SK-N-SH (cell line): ENCODE measurements around the gene KCNN3. TPM values are rescaled to one million over a fixed set of nuclear protein-coding genes. Genes with fewer than 3 reads are reported as not detected.

Source experiments
- CTCF ChIA-PET: fragments of 300-600, 350-600 bp; formaldehyde crosslinking; extraction: SDS; loops from one replicate; lab custom pipeline; 2021; lab: Yijun Ruan, JAX
- POLR2A ChIA-PET: fragments of 350-600 bp; sonication (Branson Sonifier 250); formaldehyde crosslinking; extraction: SDS; loops from one replicate; lab custom pipeline; 2020; ENCODE audit warnings: antibody characterized with exemption, inconsistent platforms; lab: Yijun Ruan, JAX
- DNase-seq: peaks from one replicate; pipeline ENCODE4 v3.0.0; 2012
- H2AFZ ChIP-seq: fragments of 200-600 bp; sonication (generic); 2 replicates; pipeline ENCODE4 v1.8.1; 2016; ENCODE audit warnings: antibody characterized with exemption, mild to moderate bottlenecking, low read depth
- H3F3A ChIP-seq: fragments of 200-600 bp; sonication (generic); replicated peaks from 2 replicates; pipeline ENCODE3; 2016; ENCODE audit warnings: antibody characterized with exemption, mild to moderate bottlenecking; ENCODE audit not compliant: insufficient read depth
- H3K27ac ChIP-seq, 2 experiments: fragments of 200-500 bp in 1 of 2; fragments of 200-600 bp in 1 of 2; sonication (Bioruptor generic) in 1 of 2; sonication (generic), shearing (Covaris generic) in 1 of 2; 2 replicates each; pipeline versions ENCODE4 v1.5.1 to v1.6.1; 2014 to 2016; ENCODE audit warnings: low read depth in 2 of 2, inconsistent platforms in 1 of 2, low read length in 1 of 2, mild to moderate bottlenecking in 1 of 2, mixed read lengths in 1 of 2
- H3K27me3 ChIP-seq: fragments of 200-600 bp; sonication (generic), shearing (Covaris generic); 2 replicates; pipeline ENCODE4 v1.6.1; 2016; ENCODE audit warnings: mixed run types; ENCODE audit not compliant: insufficient read depth
- H3K36me3 ChIP-seq, 2 experiments: fragments of 200-500 bp in 1 of 2; fragments of 200-600 bp in 1 of 2; sonication (Bioruptor generic) in 1 of 2; sonication (generic) in 1 of 2; replicated peaks in 1 of 2; 2 replicates each; pipeline versions ENCODE3 to v1.5.1; 2014 to 2016; ENCODE audit warnings: low read length in 1 of 2, mild to moderate bottlenecking in 1 of 2; ENCODE audit not compliant: insufficient read depth in 2 of 2, control insufficient read depth in 1 of 2
- H3K4me1 ChIP-seq, 2 experiments: fragments of 200-500 bp in 1 of 2; fragments of 200-600 bp in 1 of 2; sonication (Bioruptor generic) in 1 of 2; sonication (generic), shearing (Covaris generic) in 1 of 2; 2 replicates each; pipeline versions ENCODE4 v1.5.1 to v1.6.1; 2014 to 2016; ENCODE audit warnings: low read depth in 1 of 2, low read length in 1 of 2, mixed run types in 1 of 2; ENCODE audit not compliant: insufficient read depth in 2 of 2, control insufficient read depth in 1 of 2
- H3K4me2 ChIP-seq: fragments of 200-600 bp; sonication (generic), shearing (Covaris generic); 2 replicates; pipeline ENCODE4 v1.6.1; 2017; ENCODE audit warnings: mixed run types
- H3K4me3 ChIP-seq, 2 experiments: fragments of 200-500 bp in 1 of 2; fragments of 200-600 bp in 1 of 2; sonication (Bioruptor generic) in 1 of 2; sonication (generic), shearing (Covaris generic) in 1 of 2; 2 replicates each; pipeline versions ENCODE4 v1.5.1 to v1.8.1; 2014 to 2016; ENCODE audit warnings: low read depth in 2 of 2, inconsistent platforms in 1 of 2, low read length in 1 of 2, mild to moderate bottlenecking in 1 of 2, mixed read lengths in 1 of 2, moderate library complexity in 1 of 2
- H3K79me2 ChIP-seq: fragments of 200-600 bp; sonication (generic); 2 replicates; pipeline ENCODE4 v1.8.1; 2017; ENCODE audit warnings: mild to moderate bottlenecking; ENCODE audit not compliant: insufficient read depth
- H3K9ac ChIP-seq: fragments of 200-600 bp; sonication (generic); 2 replicates; pipeline ENCODE4 v1.6.1; 2017; ENCODE audit warnings: mixed run types
- H3K9me2 ChIP-seq: fragments of 200-600 bp; sonication (generic); 2 replicates; pipeline ENCODE4 v1.6.1; 2017; ENCODE audit warnings: mixed run types
- H3K9me3 ChIP-seq: fragments of 200-600 bp; sonication (generic); 2 replicates; pipeline ENCODE4 v1.6.1; 2017; ENCODE audit warnings: mixed run types, mild to moderate bottlenecking, moderate library complexity
- H4K20me1 ChIP-seq: fragments of 200-600 bp; sonication (generic); 2 replicates; pipeline ENCODE4 v1.6.1; 2017; ENCODE audit warnings: mild to moderate bottlenecking, mixed run types; ENCODE audit not compliant: insufficient read depth
- EP300 ChIP-seq, 2 experiments: IDR thresholded peaks; 2 replicates each; pipeline versions ENCODE4 v1.4.0 to v1.6.1; 2012; ENCODE audit warnings: borderline replicate concordance in 1 of 2, low read depth in 1 of 2, low read length in 1 of 2
- EZH2phosphoT487 ChIP-seq: fragments of 200-600 bp; sonication (generic); IDR thresholded peaks from 2 replicates; pipeline ENCODE4 v1.6.1; 2017; ENCODE audit warnings: low read depth, mixed run types, mild to moderate bottlenecking, antibody characterized with exemption, moderate library complexity, borderline replicate concordance
- FOXM1 ChIP-seq: IDR thresholded peaks from 2 replicates; pipeline ENCODE4 v1.4.0; 2012; ENCODE audit warnings: low read depth, mild to moderate bottlenecking
- GABPA ChIP-seq: IDR thresholded peaks from 2 replicates; pipeline ENCODE4 v1.4.0; 2012; ENCODE audit warnings: low read depth, mild to moderate bottlenecking
- MEF2A ChIP-seq: IDR thresholded peaks from 2 replicates; pipeline ENCODE4 v1.4.0; 2012; ENCODE audit warnings: low read depth, borderline replicate concordance
- POLR2AphosphoS5 ChIP-seq: IDR thresholded peaks from 2 replicates; pipeline ENCODE4 v1.6.1; 2012; ENCODE audit warnings: low read depth, low read length
- RAD21 ChIP-seq: IDR thresholded peaks from 2 replicates; pipeline ENCODE4 v1.6.1; 2012; ENCODE audit warnings: mild to moderate bottlenecking, low read length
- RCOR1 ChIP-seq: fragments of 150-350 bp; IDR thresholded peaks from 2 replicates; pipeline ENCODE4 v1.6.1; 2017; ENCODE audit warnings: antibody characterized with exemption, low read length
- RFX5 ChIP-seq: IDR thresholded peaks from 2 replicates; pipeline ENCODE4 v1.6.1; 2012; ENCODE audit warnings: mild to moderate bottlenecking, improper control_type of control experiment, low read length
- SIN3A ChIP-seq: IDR thresholded peaks from 2 replicates; pipeline ENCODE4 v1.6.1; 2012; ENCODE audit warnings: low read depth, mild to moderate bottlenecking, low read length, moderate library complexity, borderline replicate concordance
- SMC3 ChIP-seq: IDR thresholded peaks from 2 replicates; pipeline ENCODE4 v1.6.1; 2012; ENCODE audit warnings: low read depth, low read length, improper control_type of control experiment
- TEAD4 ChIP-seq: IDR thresholded peaks from 2 replicates; pipeline ENCODE4 v1.4.0; 2012; ENCODE audit warnings: mild to moderate bottlenecking, borderline replicate concordance; ENCODE audit not compliant: insufficient read depth
- WGBS: methylation state at CpG from one replicate; pipeline ENCODE4 v1.1.6; 2017; ENCODE audit warnings: low lambda C conversion rate; 5-methylcytosine and 5-hydroxymethylcytosine counted together
- polyA plus RNA-seq, 3 experiments: library from polyadenylated mRNA; depleted of rRNA; stranded (reverse); fragments of >200 nt; gene quantifications; 2 replicates each; pipeline ENCODE4 v1.2.3, GENCODE V29; 2012
- TF ChIP-seq, protein P1 (sequence below): IDR thresholded peaks from 2 replicates; pipeline ENCODE4 v1.4.0; 2012; ENCODE audit warnings: low read depth, borderline replicate concordance
- TF ChIP-seq, protein P2 (sequence below): fragments of 200-600 bp; sonication (generic); IDR thresholded peaks from 2 replicates; pipeline ENCODE4 v1.6.1; 2017; ENCODE audit warnings: antibody characterized with exemption, mild to moderate bottlenecking, moderate library complexity
- TF ChIP-seq, protein P3 (sequence below): fragments of 150-350 bp; IDR thresholded peaks from 2 replicates; pipeline ENCODE4 v1.6.1; 2017; ENCODE audit warnings: antibody characterized with exemption, low read length, low read depth, borderline replicate concordance
- TF ChIP-seq, protein P4 (sequence below): IDR thresholded peaks from 2 replicates; pipeline ENCODE4 v1.4.0; 2012; ENCODE audit warnings: low read depth, borderline replicate concordance
- TF ChIP-seq, protein P5 (sequence below): IDR thresholded peaks from 2 replicates; pipeline ENCODE4 v1.4.0; 2012; ENCODE audit warnings: low read depth

The KCNN3 gene
- polyA plus RNA-seq, 1 of the 3 experiments (the other 2 are of a cell fraction) = 0.16 TPM

DNA sequence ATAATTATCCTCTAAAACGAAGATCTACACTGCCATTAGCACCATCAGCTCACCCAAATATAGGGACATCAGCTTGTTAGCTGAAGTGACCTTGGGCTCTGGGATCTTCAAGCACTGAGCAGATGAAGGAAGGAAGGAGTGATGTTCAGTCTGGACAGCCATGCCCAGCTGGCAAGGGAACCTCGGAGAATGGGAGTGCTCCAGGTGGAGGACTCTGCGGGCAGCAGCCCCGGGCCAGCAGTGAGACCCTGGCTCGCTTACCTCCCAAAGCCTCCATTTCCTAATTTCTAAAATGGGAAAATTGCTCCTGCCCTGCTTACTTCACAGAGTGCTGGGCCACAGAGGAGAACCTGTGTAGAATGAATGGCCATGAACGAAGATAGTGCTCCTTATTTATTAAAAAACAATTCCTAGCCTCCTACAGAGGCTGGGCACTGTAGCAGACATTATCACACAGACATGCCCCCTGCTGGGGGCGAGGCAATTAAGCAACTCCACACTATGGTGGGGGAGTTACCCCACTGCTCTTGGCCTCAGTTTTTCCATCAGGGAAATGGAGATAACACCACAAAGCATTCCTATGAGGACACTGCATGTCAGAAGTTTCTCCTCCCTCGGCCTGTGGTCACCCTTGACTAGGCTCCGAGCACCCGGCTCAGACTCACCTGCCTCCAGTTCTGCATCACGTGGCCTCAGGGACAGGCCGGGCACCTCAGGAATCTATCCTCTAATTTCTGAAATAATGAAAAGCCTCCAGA, 117.6 kb downstream of the KCNN3 start:
- 51% methylated on average over 12 of the region's 12 CpGs for WGBS
- Histone ChIP-seq H3K27me3 (peaks cover 36% of the 10 kb centered on the region; the same call in 1 of the 2 replicates), H3K4me1 (peaks cover 0 to 44% of the 10 kb centered on the region in 2 experiments; a peak in 2 of 4 replicates), H3K4me3 (no peak overlapping the region), H3K9ac (no peak overlapping the region), H3K27ac (no peak overlapping the region), H3K36me3 (no peaks in the 10 kb centered on the region), H3K9me3 (no peaks in the 10 kb centered on the region), H4K20me1 (no peaks in the 10 kb centered on the region), H3K79me2 (no peaks in the 10 kb centered on the region), H3F3A (no peaks in the 10 kb centered on the region), H3K4me2 (no peak overlapping the region), H2AFZ (no peak overlapping the region), H3K9me2 (no peaks in the 10 kb centered on the region)
- TF ChIP-seq GABPA = no peak
- TF ChIP-seq RFX5 = no peak
- TF ChIP-seq, protein P1, sequence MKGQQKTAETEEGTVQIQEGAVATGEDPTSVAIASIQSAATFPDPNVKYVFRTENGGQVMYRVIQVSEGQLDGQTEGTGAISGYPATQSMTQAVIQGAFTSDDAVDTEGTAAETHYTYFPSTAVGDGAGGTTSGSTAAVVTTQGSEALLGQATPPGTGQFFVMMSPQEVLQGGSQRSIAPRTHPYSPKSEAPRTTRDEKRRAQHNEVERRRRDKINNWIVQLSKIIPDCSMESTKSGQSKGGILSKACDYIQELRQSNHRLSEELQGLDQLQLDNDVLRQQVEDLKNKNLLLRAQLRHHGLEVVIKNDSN = no peak
- TF ChIP-seq, protein P2, sequence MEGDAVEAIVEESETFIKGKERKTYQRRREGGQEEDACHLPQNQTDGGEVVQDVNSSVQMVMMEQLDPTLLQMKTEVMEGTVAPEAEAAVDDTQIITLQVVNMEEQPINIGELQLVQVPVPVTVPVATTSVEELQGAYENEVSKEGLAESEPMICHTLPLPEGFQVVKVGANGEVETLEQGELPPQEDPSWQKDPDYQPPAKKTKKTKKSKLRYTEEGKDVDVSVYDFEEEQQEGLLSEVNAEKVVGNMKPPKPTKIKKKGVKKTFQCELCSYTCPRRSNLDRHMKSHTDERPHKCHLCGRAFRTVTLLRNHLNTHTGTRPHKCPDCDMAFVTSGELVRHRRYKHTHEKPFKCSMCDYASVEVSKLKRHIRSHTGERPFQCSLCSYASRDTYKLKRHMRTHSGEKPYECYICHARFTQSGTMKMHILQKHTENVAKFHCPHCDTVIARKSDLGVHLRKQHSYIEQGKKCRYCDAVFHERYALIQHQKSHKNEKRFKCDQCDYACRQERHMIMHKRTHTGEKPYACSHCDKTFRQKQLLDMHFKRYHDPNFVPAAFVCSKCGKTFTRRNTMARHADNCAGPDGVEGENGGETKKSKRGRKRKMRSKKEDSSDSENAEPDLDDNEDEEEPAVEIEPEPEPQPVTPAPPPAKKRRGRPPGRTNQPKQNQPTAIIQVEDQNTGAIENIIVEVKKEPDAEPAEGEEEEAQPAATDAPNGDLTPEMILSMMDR = peak; percentile 28; the same call in 1 of the 2 replicates
- no peak for TF ChIP-seq TEAD4
- POLR2A ChIA-PET = no interaction called here
- DNase-seq = no peak
- CTCF ChIA-PET = interaction anchor here (6.3 kb wide), 1 partner anchor 8 kb away, joined by 64 read pairs; no protein-coding TSS in a partner anchor

DNA sequence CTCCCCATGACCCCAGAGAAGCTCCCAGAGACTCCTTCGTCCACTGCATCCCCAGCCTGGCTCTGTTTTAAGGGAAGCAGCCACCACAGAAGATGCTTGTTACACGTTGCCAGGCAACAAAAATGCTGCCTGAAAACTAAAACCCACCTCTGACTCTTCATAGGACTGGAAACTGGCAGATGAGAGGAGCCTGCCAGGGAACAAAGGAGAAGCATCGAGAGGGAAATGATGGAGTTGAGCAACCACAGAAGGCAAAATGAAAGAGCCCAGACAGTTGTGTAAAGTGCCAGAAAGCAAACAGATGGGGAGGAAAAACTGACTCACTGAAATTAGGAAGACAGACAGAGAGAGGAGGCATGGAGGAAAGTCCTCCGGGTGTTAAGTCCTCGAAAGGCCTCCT, 118.4 kb downstream of the KCNN3 start:
- H4K20me1 ChIP-seq = no peaks in the 10 kb centered on the region
- H3K4me3 ChIP-seq = no peak overlapping the region
- H3K4me2 ChIP-seq = no peak overlapping the region
- H2AFZ ChIP-seq = no peak overlapping the region
- peaks cover 0 to 51% of the 10 kb centered on the region in 2 experiments; a peak in 2 of 4 replicates for H3K4me1 ChIP-seq
- peaks cover 42% of the 10 kb centered on the region; the same call in 1 of the 2 replicates for H3K27me3 ChIP-seq
- no peaks in the 10 kb centered on the region for H3K9me3 ChIP-seq
- no peak overlapping the region for H3K27ac ChIP-seq
- no peak for DNase-seq
- H3F3A ChIP-seq = no peaks in the 10 kb centered on the region
- ChIA-PET POLR2A (interaction anchor here (1.0 kb wide), 1 partner anchor 24 kb away, joined by 3 read pairs; no protein-coding TSS in a partner anchor), CTCF (interaction anchor here (1.1 to 6.3 kb wide), 5 partner anchors 9 to 192 kb away, joined by 3 to 64 read pairs (median 5); no protein-coding TSS in a partner anchor)
- no peaks in the 10 kb centered on the region for H3K36me3 ChIP-seq
- WGBS = 38% methylated on average over 5 of the region's 5 CpGs
- no peaks in the 10 kb centered on the region for H3K79me2 ChIP-seq
- no peaks in the 10 kb centered on the region for H3K9me2 ChIP-seq
- H3K9ac ChIP-seq = no peak overlapping the region
- TF ChIP-seq SIN3A (no peak), POLR2AphosphoS5 (no peak), EP300 (IDR thresholded peaks at IDR 0.05; ENCODE audit: borderline replicate concordance in 1 of 2, low read depth in 1 of 2, low read length in 1 of 2) (no peak), FOXM1 (no peak), MEF2A (no peak), RCOR1 (no peak), RAD21 (no peak), SMC3 (no peak), RFX5 (no peak), EZH2phosphoT487 (no peak)
- TF ChIP-seq, protein P3, sequence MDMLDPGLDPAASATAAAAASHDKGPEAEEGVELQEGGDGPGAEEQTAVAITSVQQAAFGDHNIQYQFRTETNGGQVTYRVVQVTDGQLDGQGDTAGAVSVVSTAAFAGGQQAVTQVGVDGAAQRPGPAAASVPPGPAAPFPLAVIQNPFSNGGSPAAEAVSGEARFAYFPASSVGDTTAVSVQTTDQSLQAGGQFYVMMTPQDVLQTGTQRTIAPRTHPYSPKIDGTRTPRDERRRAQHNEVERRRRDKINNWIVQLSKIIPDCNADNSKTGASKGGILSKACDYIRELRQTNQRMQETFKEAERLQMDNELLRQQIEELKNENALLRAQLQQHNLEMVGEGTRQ = no peak
- TF ChIP-seq, protein P2 = no peak
- TF ChIP-seq, protein P4, sequence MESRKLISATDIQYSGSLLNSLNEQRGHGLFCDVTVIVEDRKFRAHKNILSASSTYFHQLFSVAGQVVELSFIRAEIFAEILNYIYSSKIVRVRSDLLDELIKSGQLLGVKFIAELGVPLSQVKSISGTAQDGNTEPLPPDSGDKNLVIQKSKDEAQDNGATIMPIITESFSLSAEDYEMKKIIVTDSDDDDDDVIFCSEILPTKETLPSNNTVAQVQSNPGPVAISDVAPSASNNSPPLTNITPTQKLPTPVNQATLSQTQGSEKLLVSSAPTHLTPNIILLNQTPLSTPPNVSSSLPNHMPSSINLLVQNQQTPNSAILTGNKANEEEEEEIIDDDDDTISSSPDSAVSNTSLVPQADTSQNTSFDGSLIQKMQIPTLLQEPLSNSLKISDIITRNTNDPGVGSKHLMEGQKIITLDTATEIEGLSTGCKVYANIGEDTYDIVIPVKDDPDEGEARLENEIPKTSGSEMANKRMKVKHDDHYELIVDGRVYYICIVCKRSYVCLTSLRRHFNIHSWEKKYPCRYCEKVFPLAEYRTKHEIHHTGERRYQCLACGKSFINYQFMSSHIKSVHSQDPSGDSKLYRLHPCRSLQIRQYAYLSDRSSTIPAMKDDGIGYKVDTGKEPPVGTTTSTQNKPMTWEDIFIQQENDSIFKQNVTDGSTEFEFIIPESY = no peak
- TF ChIP-seq, protein P5, sequence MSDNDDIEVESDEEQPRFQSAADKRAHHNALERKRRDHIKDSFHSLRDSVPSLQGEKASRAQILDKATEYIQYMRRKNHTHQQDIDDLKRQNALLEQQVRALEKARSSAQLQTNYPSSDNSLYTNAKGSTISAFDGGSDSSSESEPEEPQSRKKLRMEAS = no peak
